Measurements from ENCODE around the gene OLFML2A. TPM values are rescaled to one million over a fixed set of nuclear protein-coding genes. Genes with fewer than 3 reads are reported as not detected.
A peak's percentile ranks its signal among the peaks of the same experiment; 100 is the strongest.

Gene OLFML2A
- total and polyA plus RNA-seq, 2 of the 13 experiments (the other 11 are each of a cell fraction or from before 2014, with no cell fraction given): 0.01 to 0.02 TPM

DNA sequence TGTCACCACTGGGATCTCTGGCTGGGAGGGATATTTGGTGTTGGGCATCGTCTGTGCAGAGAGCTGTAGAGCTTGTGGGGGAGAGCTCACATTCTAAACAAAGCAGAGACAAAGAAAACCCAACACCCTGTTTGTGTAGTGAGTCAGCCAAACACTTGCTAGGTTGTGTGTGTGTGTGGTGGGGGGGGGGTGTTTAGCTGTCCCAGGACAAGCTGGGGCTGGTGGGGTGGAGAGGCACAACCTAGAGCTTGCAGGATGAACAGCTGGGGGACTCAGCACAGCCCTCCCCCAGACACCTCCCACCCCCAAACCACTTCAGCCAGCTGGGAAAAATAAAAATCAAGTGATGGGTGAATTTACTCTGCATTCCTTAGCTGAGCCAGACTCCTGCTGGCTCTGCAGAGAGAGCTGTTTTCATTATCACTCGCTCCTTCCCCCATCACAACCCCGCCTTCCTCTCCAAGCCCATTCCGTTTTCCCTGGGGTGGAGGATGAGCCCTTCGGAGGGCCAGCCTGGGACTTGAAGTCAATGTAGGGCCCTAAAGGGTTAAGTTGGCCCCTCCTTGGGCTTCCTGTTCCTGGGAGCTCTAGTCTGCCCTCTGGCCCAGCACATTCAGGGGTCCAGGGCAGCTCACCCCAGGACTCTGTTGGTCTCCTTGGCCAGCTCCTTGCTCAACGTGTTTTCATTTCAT lies 2.6 kb downstream of the OLFML2A start (continued):
- TF ChIP-seq, protein P1, sequence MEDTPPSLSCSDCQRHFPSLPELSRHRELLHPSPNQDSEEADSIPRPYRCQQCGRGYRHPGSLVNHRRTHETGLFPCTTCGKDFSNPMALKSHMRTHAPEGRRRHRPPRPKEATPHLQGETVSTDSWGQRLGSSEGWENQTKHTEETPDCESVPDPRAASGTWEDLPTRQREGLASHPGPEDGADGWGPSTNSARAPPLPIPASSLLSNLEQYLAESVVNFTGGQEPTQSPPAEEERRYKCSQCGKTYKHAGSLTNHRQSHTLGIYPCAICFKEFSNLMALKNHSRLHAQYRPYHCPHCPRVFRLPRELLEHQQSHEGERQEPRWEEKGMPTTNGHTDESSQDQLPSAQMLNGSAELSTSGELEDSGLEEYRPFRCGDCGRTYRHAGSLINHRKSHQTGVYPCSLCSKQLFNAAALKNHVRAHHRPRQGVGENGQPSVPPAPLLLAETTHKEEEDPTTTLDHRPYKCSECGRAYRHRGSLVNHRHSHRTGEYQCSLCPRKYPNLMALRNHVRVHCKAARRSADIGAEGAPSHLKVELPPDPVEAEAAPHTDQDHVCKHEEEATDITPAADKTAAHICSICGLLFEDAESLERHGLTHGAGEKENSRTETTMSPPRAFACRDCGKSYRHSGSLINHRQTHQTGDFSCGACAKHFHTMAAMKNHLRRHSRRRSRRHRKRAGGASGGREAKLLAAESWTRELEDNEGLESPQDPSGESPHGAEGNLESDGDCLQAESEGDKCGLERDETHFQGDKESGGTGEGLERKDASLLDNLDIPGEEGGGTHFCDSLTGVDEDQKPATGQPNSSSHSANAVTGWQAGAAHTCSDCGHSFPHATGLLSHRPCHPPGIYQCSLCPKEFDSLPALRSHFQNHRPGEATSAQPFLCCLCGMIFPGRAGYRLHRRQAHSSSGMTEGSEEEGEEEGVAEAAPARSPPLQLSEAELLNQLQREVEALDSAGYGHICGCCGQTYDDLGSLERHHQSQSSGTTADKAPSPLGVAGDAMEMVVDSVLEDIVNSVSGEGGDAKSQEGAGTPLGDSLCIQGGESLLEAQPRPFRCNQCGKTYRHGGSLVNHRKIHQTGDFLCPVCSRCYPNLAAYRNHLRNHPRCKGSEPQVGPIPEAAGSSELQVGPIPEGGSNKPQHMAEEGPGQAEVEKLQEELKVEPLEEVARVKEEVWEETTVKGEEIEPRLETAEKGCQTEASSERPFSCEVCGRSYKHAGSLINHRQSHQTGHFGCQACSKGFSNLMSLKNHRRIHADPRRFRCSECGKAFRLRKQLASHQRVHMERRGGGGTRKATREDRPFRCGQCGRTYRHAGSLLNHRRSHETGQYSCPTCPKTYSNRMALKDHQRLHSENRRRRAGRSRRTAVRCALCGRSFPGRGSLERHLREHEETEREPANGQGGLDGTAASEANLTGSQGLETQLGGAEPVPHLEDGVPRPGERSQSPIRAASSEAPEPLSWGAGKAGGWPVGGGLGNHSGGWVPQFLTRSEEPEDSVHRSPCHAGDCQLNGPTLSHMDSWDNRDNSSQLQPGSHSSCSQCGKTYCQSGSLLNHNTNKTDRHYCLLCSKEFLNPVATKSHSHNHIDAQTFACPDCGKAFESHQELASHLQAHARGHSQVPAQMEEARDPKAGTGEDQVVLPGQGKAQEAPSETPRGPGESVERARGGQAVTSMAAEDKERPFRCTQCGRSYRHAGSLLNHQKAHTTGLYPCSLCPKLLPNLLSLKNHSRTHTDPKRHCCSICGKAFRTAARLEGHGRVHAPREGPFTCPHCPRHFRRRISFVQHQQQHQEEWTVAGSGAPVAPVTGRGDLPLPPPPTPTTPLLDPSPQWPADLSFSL (CRISPR knock-in tag; IDR thresholded peaks at IDR 0.05): peak; percentile 69; the same call in 1 of the 2 replicates
- TF ChIP-seq, protein P2, sequence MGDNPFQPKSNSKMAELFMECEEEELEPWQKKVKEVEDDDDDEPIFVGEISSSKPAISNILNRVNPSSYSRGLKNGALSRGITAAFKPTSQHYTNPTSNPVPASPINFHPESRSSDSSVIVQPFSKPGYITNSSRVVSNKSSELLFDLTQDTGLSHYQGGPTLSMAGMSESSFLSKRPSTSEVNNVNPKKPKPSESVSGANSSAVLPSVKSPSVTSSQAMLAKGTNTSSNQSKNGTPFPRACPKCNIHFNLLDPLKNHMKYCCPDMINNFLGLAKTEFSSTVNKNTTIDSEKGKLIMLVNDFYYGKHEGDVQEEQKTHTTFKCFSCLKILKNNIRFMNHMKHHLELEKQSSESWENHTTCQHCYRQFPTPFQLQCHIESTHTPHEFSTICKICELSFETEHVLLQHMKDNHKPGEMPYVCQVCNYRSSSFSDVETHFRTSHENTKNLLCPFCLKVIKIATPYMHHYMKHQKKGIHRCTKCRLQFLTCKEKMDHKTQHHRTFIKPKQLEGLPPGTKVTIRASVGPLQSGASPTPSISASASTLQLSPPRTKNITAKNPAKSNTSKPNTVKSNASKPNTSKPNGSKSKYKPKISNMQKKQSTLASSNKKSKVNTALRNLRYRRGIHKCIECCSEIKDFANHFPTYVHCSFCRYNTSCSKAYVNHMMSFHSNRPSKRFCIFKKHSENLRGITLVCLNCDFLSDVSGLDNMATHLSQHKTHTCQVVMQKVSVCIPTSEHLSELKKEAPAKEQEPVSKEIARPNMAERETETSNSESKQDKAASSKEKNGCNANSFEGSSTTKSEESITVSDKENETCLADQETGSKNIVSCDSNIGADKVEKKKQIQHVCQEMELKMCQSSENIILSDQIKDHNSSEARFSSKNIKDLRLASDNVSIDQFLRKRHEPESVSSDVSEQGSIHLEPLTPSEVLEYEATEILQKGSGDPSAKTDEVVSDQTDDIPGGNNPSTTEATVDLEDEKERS (CRISPR knock-in tag; IDR thresholded peaks at IDR 0.05): no peak
- peak; percentile 28; the same call in 1 of the 2 replicates for TF ChIP-seq SOX5 (CRISPR knock-in tag; IDR thresholded peaks at IDR 0.05; ENCODE audit: borderline replicate concordance)
- TF ChIP-seq, protein P3, sequence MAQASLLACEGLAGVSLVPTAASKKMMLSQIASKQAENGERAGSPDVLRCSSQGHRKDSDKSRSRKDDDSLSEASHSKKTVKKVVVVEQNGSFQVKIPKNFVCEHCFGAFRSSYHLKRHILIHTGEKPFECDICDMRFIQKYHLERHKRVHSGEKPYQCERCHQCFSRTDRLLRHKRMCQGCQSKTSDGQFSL (CRISPR knock-in tag; IDR thresholded peaks at IDR 0.05): 0 out of 2 replicates have a peak, but pooled peaks have one; percentile 45
- TF ChIP-seq ZNF432 (CRISPR knock-in tag; IDR thresholded peaks at IDR 0.05; ENCODE audit: borderline replicate concordance): no peak
- TF ChIP-seq ZNF329 (CRISPR knock-in tag; IDR thresholded peaks at IDR 0.05; ENCODE audit: low read depth): no peak
- no peak for TF ChIP-seq ZNF230 (CRISPR knock-in tag; IDR thresholded peaks at IDR 0.05)
- no peak for TF ChIP-seq ZNF629 (CRISPR knock-in tag; conservative IDR thresholded peaks at IDR 0.05)
- TF ChIP-seq, protein P4, sequence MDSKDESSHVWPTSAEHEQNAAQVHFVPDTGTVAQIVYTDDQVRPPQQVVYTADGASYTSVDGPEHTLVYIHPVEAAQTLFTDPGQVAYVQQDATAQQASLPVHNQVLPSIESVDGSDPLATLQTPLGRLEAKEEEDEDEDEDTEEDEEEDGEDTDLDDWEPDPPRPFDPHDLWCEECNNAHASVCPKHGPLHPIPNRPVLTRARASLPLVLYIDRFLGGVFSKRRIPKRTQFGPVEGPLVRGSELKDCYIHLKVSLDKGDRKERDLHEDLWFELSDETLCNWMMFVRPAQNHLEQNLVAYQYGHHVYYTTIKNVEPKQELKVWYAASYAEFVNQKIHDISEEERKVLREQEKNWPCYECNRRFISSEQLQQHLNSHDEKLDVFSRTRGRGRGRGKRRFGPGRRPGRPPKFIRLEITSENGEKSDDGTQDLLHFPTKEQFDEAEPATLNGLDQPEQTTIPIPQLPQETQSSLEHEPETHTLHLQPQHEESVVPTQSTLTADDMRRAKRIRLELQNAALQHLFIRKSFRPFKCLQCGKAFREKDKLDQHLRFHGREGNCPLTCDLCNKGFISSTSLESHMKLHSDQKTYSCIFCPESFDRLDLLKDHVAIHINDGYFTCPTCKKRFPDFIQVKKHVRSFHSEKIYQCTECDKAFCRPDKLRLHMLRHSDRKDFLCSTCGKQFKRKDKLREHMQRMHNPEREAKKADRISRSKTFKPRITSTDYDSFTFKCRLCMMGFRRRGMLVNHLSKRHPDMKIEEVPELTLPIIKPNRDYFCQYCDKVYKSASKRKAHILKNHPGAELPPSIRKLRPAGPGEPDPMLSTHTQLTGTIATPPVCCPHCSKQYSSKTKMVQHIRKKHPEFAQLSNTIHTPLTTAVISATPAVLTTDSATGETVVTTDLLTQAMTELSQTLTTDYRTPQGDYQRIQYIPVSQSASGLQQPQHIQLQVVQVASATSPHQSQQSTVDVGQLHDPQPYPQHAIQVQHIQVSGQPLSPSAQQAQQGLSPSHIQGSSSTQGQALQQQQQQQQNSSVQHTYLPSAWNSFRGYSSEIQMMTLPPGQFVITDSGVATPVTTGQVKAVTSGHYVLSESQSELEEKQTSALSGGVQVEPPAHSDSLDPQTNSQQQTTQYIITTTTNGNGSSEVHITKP (CRISPR knock-in tag; IDR thresholded peaks at IDR 0.05; ENCODE audit: low read depth): no peak
- TF ChIP-seq CBX2 (IDR thresholded peaks at IDR 0.05; ENCODE audit: low read depth, low read length): no peak
- no peak for TF ChIP-seq CBX2 (CRISPR knock-in tag; IDR thresholded peaks at IDR 0.05; ENCODE audit: low read depth)
- TF ChIP-seq CBX5 (CRISPR knock-in tag; IDR thresholded peaks at IDR 0.05; ENCODE audit: borderline replicate concordance): no peak
- no peak for TF ChIP-seq NCOA2 (CRISPR knock-in tag; IDR thresholded peaks at IDR 0.05)

Measured in HepG2 (cell line).